Caco-2 (cell line): Measurements from ENCODE around the gene ARPP21. TPM values are rescaled to one million over a fixed set of nuclear protein-coding genes. Genes with fewer than 3 reads are reported as not detected.

Experiments
- BruUV-seq: library from RNA; stranded (reverse); fragments of 400-500 nt; replicated peaks from 2 replicates; lab custom pipeline; 2021; lab: Mats Ljungman, UMichigan
- CTCF ChIA-PET: fragments of 300-600 bp; sonication (Branson Sonifier 250); formaldehyde crosslinking; loops from one replicate; lab custom pipeline; 2022; ENCODE audit warnings: antibody characterized with exemption; lab: Charles Lee
- POLR2A ChIA-PET: fragments of 300-600 bp; sonication (Branson Sonifier 250); formaldehyde crosslinking; loops from one replicate; lab custom pipeline; 2022; ENCODE audit warnings: antibody characterized with exemption; lab: Charles Lee
- DNase-seq, 2 experiments: peaks; one replicate each; pipeline versions ENCODE4 v3.0.0 to v3.0.0-alpha.2; 2020 to 2022
- H3K27me3 ChIP-seq: replicated peaks from 2 replicates; pipeline ENCODE4 v1.6.0; 2011; ENCODE audit warnings: low read length; ENCODE audit not compliant: control insufficient read depth, insufficient read depth
- H3K36me3 ChIP-seq: 2 replicates; pipeline ENCODE4 v1.5.1; 2011; ENCODE audit warnings: low read length; ENCODE audit not compliant: control insufficient read depth, insufficient read depth
- H3K4me1 ChIP-seq: fragments of 250-450 bp; sonication (Bioruptor Pico); 2 replicates; pipeline ENCODE4 v1.5.1; 2020; ENCODE audit warnings: mild to moderate bottlenecking
- H3K4me3 ChIP-seq: 2 replicates; pipeline ENCODE4 v1.5.1; 2011; ENCODE audit warnings: low read depth, mild to moderate bottlenecking, control low read depth, low read length
- H3K9me3 ChIP-seq: fragments of 250-450 bp; sonication (Bioruptor Pico); 2 replicates; pipeline ENCODE4 v1.5.1; 2020; ENCODE audit warnings: mild to moderate bottlenecking, moderate library complexity
- H3K27ac Mint-ChIP-seq: one replicate; pipeline ENCODE4 v1.8.0; 2022; ENCODE audit warnings: mixed read lengths; ENCODE audit not compliant: unreplicated experiment
- H3K27me3 Mint-ChIP-seq: one replicate; pipeline ENCODE4 v1.8.0; 2022; ENCODE audit warnings: mixed read lengths; ENCODE audit not compliant: insufficient read depth, unreplicated experiment
- H3K36me3 Mint-ChIP-seq: one replicate; pipeline ENCODE4 v1.8.0; 2022; ENCODE audit warnings: mild to moderate bottlenecking, mixed read lengths; ENCODE audit not compliant: insufficient read depth, unreplicated experiment
- H3K4me1 Mint-ChIP-seq: one replicate; pipeline ENCODE4 v1.8.0; 2022; ENCODE audit warnings: low read depth, mixed read lengths; ENCODE audit not compliant: unreplicated experiment
- H3K4me3 Mint-ChIP-seq: one replicate; pipeline ENCODE4 v1.8.0; 2022; ENCODE audit warnings: mild to moderate bottlenecking, moderate library complexity, mixed read lengths; ENCODE audit not compliant: unreplicated experiment
- H3K9me3 Mint-ChIP-seq: one replicate; pipeline ENCODE4 v1.8.0; 2022; ENCODE audit warnings: mixed read lengths; ENCODE audit not compliant: unreplicated experiment
- CTCF ChIP-seq, 2 experiments: fragments of 200-600 bp in 1 of 2; IDR thresholded peaks; 1 replicate in 1 of 2; 2 replicates in 1 of 2; pipeline versions ENCODE4 v1.5.1 to v1.8.0; 2011 to 2022; ENCODE audit warnings: antibody characterized with exemption in 1 of 2, control low read depth in 1 of 2, inconsistent platforms in 1 of 2, low read depth in 1 of 2, low read length in 1 of 2, mild to moderate bottlenecking in 1 of 2, moderate library complexity in 1 of 2; ENCODE audit not compliant: insufficient read depth in 1 of 2, severe bottlenecking in 1 of 2, unreplicated experiment in 1 of 2
- intact Hi-C: fragments of 100-400 bp; cut with micrococcal nuclease; formaldehyde crosslinking; loops from one replicate; pipeline ENCODE4 v1.10.0; 2022; ENCODE audit not compliant: unreplicated experiment
- total RNA-seq: library from RNA; stranded (reverse); gene quantifications from 2 replicates; pipeline ENCODE4 v1.2.3, GENCODE V29; 2022

ARPP21 gene
- total RNA-seq, 1 experiment from 2014 or later, result not detected

GRCh38 chr3:35647461-35647860 lies 8.1 kb downstream of the ARPP21 start:
- Mint-ChIP-seq H3K4me1 (no peaks in the 10 kb centered on the region), H3K27me3 (peaks cover 2% of the 10 kb centered on the region), H3K36me3 (no peaks in the 10 kb centered on the region), H3K4me3 (no peak overlapping the region), H3K9me3 (no peaks in the 10 kb centered on the region), H3K27ac (no peak overlapping the region)
- Histone ChIP-seq H3K9me3 (no peaks in the 10 kb centered on the region), H3K36me3 (no peaks in the 10 kb centered on the region), H3K4me1 (no peaks in the 10 kb centered on the region), H3K4me3 (no peak overlapping the region), H3K27me3 (no peaks in the 10 kb centered on the region)
- no peak for TF ChIP-seq CTCF (IDR thresholded peaks at IDR 0.05; ENCODE audit: insufficient read depth in 1 of 2, low read depth in 1 of 2, low read length in 1 of 2, severe bottlenecking in 1 of 2, unreplicated experiment in 1 of 2)
- ChIA-PET POLR2A (no interaction called here), CTCF (no interaction called here)
- BruUV-seq, result no TSS peak
- intact Hi-C loops, result no loop called here
- DNase-seq, result no peak

GRCh38 chr3:35648347-35648746 lies 9.0 kb downstream of the ARPP21 start:
- no peaks in the 10 kb centered on the region for H3K36me3 ChIP-seq
- H3K27me3 ChIP-seq, result no peaks in the 10 kb centered on the region
- H3K4me1 Mint-ChIP-seq, result no peaks in the 10 kb centered on the region
- peaks cover 2% of the 10 kb centered on the region for H3K27me3 Mint-ChIP-seq
- H3K4me3 Mint-ChIP-seq, result no peak overlapping the region
- DNase-seq, result no peak
- BruUV-seq, result no TSS peak
- no peaks in the 10 kb centered on the region for H3K9me3 Mint-ChIP-seq
- intact Hi-C loops, result no loop called here
- no peaks in the 10 kb centered on the region for H3K4me1 ChIP-seq
- ChIA-PET CTCF (no interaction called here), POLR2A (no interaction called here)
- no peaks in the 10 kb centered on the region for H3K36me3 Mint-ChIP-seq
- no peak overlapping the region for H3K27ac Mint-ChIP-seq
- TF ChIP-seq CTCF (IDR thresholded peaks at IDR 0.05; ENCODE audit: insufficient read depth in 1 of 2, low read depth in 1 of 2, low read length in 1 of 2, severe bottlenecking in 1 of 2, unreplicated experiment in 1 of 2), result no peak
- H3K4me3 ChIP-seq, result no peak overlapping the region
- H3K9me3 ChIP-seq, result no peaks in the 10 kb centered on the region

- no peaks in the 10 kb centered on the region for H3K36me3 Mint-ChIP-seq
- no peak for DNase-seq
- no peaks in the 10 kb centered on the region for H3K9me3 Mint-ChIP-seq
- no peak overlapping the region for H3K27ac Mint-ChIP-seq
- Histone ChIP-seq H3K4me1 (no peaks in the 10 kb centered on the region), H3K9me3 (no peaks in the 10 kb centered on the region), H3K27me3 (no peaks in the 10 kb centered on the region), H3K4me3 (no peak overlapping the region), H3K36me3 (no peaks in the 10 kb centered on the region)
- CTCF ChIA-PET, result no interaction called here
- TF ChIP-seq CTCF (IDR thresholded peaks at IDR 0.05; ENCODE audit: insufficient read depth in 1 of 2, low read depth in 1 of 2, low read length in 1 of 2, severe bottlenecking in 1 of 2, unreplicated experiment in 1 of 2), result no peak
- no peak overlapping the region for H3K4me3 Mint-ChIP-seq
- intact Hi-C loops, result no loop called here
- BruUV-seq, result no TSS peak
- no peaks in the 10 kb centered on the region for H3K4me1 Mint-ChIP-seq
- POLR2A ChIA-PET, result no interaction called here
- peaks cover 2% of the 10 kb centered on the region for H3K27me3 Mint-ChIP-seq
These were observed 10.1 kb downstream of the ARPP21 start for GRCh38 chr3:35649405-35649804.
